Endothelial cell of umbilical vein (primary cell): ENCODE measurements around the gene CEP128. TPM values are rescaled to one million over a fixed set of nuclear protein-coding genes. Genes with fewer than 3 reads are reported as not detected.

Experiments used
- BruUV-seq: library from RNA; stranded (reverse); fragments of 400-500 nt; replicated peaks from 2 replicates; lab custom pipeline; 2021; lab: Mats Ljungman, UMichigan
- CTCF ChIA-PET: fragments of 300-600, 350-600 bp; sonication (Branson Sonifier 250); formaldehyde crosslinking; loops from one replicate; lab custom pipeline; 2021; ENCODE audit warnings: antibody characterized with exemption, inconsistent platforms; lab: Charles Lee
- POLR2A ChIA-PET: fragments of 300-600, 350-600 bp; sonication (Branson Sonifier 250); formaldehyde crosslinking; loops from one replicate; lab custom pipeline; 2021; ENCODE audit warnings: antibody characterized with exemption, inconsistent platforms; lab: Charles Lee
- DNase-seq: peaks from one replicate; pipeline ENCODE4 v3.0.0-alpha.2; 2011; ENCODE audit warnings: low read depth, low spot score
- FAIRE-seq: peaks from 2 replicates; lab custom pipeline; 2011; peaks lifted over from hg19 to GRCh38; lab: Jason Lieb, UNC
- H2AFZ ChIP-seq: 2 replicates; pipeline ENCODE4 v1.6.0; 2012; ENCODE audit warnings: low read depth, low read length, control low read depth, inconsistent platforms
- H3K27ac ChIP-seq: 2 replicates; pipeline ENCODE4 v1.5.1; 2011; ENCODE audit warnings: low read depth, mild to moderate bottlenecking, control low read depth, low read length, moderate library complexity; ENCODE audit not compliant: insufficient read depth
- H3K27me3 ChIP-seq, 2 experiments: 2 replicates each; pipeline versions ENCODE4 v1.6.0 to v1.6.1; 2011; ENCODE audit warnings: low read length in 2 of 2, mixed read lengths in 1 of 2; ENCODE audit not compliant: control insufficient read depth in 2 of 2, insufficient read depth in 2 of 2
- H3K36me3 ChIP-seq, 2 experiments: 2 replicates in 1 of 2; 3 replicates in 1 of 2; pipeline ENCODE4 v1.5.1; 2011; ENCODE audit warnings: low read length in 2 of 2, mild to moderate bottlenecking in 1 of 2, moderate library complexity in 1 of 2; ENCODE audit not compliant: control insufficient read depth in 2 of 2, insufficient read depth in 2 of 2; ENCODE audit errors: extremely low read depth in 1 of 2
- H3K4me1 ChIP-seq: 3 replicates; pipeline ENCODE4 v1.5.1; 2011; ENCODE audit warnings: mild to moderate bottlenecking, low read length; ENCODE audit not compliant: control insufficient read depth, insufficient read depth; ENCODE audit errors: extremely low read depth
- H3K4me2 ChIP-seq: 2 replicates; pipeline ENCODE4 v1.6.1; 2011; ENCODE audit warnings: low read length, control low read depth, mixed read lengths; ENCODE audit not compliant: insufficient read depth
- H3K4me3 ChIP-seq, 3 experiments: fragments of 200-600 bp in 1 of 3; sonication (generic), shearing (Covaris generic) in 1 of 3; replicated peaks in 1 of 3; 2 replicates each; pipeline ENCODE4 v1.5.1; 2011 to 2016; ENCODE audit warnings: control low read depth in 3 of 3, low read length in 3 of 3, mild to moderate bottlenecking in 2 of 3, inconsistent platforms in 1 of 3, low read depth in 1 of 3, moderate library complexity in 1 of 3; ENCODE audit not compliant: insufficient read depth in 1 of 3
- H3K79me2 ChIP-seq: 2 replicates; pipeline ENCODE4 v1.6.0; 2012; ENCODE audit warnings: low read length, inconsistent platforms; ENCODE audit not compliant: control insufficient read depth, insufficient read depth
- H3K9ac ChIP-seq: replicated peaks from 2 replicates; pipeline ENCODE3; 2011; ENCODE audit warnings: low read length, control low read depth; ENCODE audit not compliant: insufficient read depth; ENCODE audit errors: extremely low read depth
- H3K9me1 ChIP-seq: replicated peaks from 3 replicates; pipeline ENCODE4 v1.6.0; 2011; ENCODE audit warnings: mild to moderate bottlenecking, low read length; ENCODE audit not compliant: control insufficient read depth, insufficient read depth; ENCODE audit errors: extremely low read depth
- H3K9me3 ChIP-seq: replicated peaks from 2 replicates; pipeline ENCODE4 v1.5.1; 2012; ENCODE audit warnings: low read length, inconsistent platforms; ENCODE audit not compliant: control insufficient read depth, insufficient read depth
- H4K20me1 ChIP-seq: replicated peaks from 2 replicates; pipeline ENCODE3; 2011; ENCODE audit warnings: mild to moderate bottlenecking, low read length; ENCODE audit not compliant: control insufficient read depth, insufficient read depth; ENCODE audit errors: extremely low read depth
- EZH2 ChIP-seq: IDR thresholded peaks from 2 replicates; pipeline ENCODE4 v1.6.1; 2012; ENCODE audit warnings: borderline replicate concordance, low read depth, mild to moderate bottlenecking, moderate library complexity, low read length, inconsistent platforms; ENCODE audit not compliant: severe bottlenecking
- GATA2 ChIP-seq: IDR thresholded peaks from 2 replicates; pipeline ENCODE4 v1.7.0; 2011; ENCODE audit warnings: low read depth, mild to moderate bottlenecking, moderate library complexity, mixed read lengths, low read length; ENCODE audit not compliant: insufficient read length, insufficient read depth
- JUN ChIP-seq: IDR thresholded peaks from 2 replicates; pipeline ENCODE4 v1.6.1; 2011; ENCODE audit warnings: borderline replicate concordance, low read depth; ENCODE audit not compliant: insufficient read length, insufficient read depth
- MYC ChIP-seq: IDR thresholded peaks from one replicate; pipeline ENCODE4 v1.6.1; 2011; ENCODE audit warnings: mild to moderate bottlenecking, low read depth, low read length
- POLR2A ChIP-seq: IDR thresholded peaks from 2 replicates; pipeline ENCODE4 v1.6.1; 2012; ENCODE audit warnings: low read depth, mild to moderate bottlenecking, control low read depth, low read length
- POLR2AphosphoS5 ChIP-seq: IDR thresholded peaks from 2 replicates; pipeline ENCODE4 v1.6.1; 2012; ENCODE audit warnings: low read depth, mild to moderate bottlenecking, control low read depth, low read length, moderate library complexity; ENCODE audit not compliant: insufficient read depth
- dilution Hi-C: fragments of 300-500 bp; cut with MboI; formaldehyde crosslinking; loops from one replicate; pipeline ENCODE4 v1.15.0; 2019; ENCODE audit warnings: low sequenced_read_pairs; ENCODE audit not compliant: extremely low pct_ligation_motif_present
- intact Hi-C: fragments of 100-400 bp; cut with micrococcal nuclease; formaldehyde crosslinking; loops from one replicate; pipeline ENCODE4 v1.10.0; 2022
- polyA plus RNA-seq, 4 experiments: library from polyadenylated mRNA; depleted of rRNA in 3 of 4; stranded (reverse) in 3 of 4; unstranded in 1 of 4; fragments of >200 nt; gene quantifications; 2 replicates each; pipeline versions ENCODE4 v1.2.1 to v1.2.3, GENCODE V29; 2011 to 2012; ENCODE audit warnings: missing spikeins in 1 of 4
- total RNA-seq: library from RNA; stranded (reverse); gene quantifications from 2 replicates; pipeline ENCODE4 v1.2.3, GENCODE V29; 2021
- TF ChIP-seq, protein P1 (sequence below): IDR thresholded peaks from 2 replicates; pipeline ENCODE4 v1.6.1; 2011; ENCODE audit not compliant: insufficient read depth, insufficient read length
- TF ChIP-seq, protein P2 (sequence below), 2 donors: IDR thresholded peaks; 1 replicate in 1 of 2; 2 replicates in 1 of 2; pipeline ENCODE4 v1.5.1; 2011; ENCODE audit warnings: low read length in 2 of 2, mild to moderate bottlenecking in 2 of 2, moderate library complexity in 2 of 2, control low read depth in 1 of 2, inconsistent platforms in 1 of 2, low read depth in 1 of 2; ENCODE audit not compliant: insufficient read depth in 1 of 2; ENCODE audit errors: extremely low read depth in 1 of 2

The CEP128 gene
- total and polyA plus RNA-seq, 2 donors (not counting 3 experiments of a cell fraction or from before 2014, with no cell fraction given): 0.91 to 23.7 TPM

DNA sequence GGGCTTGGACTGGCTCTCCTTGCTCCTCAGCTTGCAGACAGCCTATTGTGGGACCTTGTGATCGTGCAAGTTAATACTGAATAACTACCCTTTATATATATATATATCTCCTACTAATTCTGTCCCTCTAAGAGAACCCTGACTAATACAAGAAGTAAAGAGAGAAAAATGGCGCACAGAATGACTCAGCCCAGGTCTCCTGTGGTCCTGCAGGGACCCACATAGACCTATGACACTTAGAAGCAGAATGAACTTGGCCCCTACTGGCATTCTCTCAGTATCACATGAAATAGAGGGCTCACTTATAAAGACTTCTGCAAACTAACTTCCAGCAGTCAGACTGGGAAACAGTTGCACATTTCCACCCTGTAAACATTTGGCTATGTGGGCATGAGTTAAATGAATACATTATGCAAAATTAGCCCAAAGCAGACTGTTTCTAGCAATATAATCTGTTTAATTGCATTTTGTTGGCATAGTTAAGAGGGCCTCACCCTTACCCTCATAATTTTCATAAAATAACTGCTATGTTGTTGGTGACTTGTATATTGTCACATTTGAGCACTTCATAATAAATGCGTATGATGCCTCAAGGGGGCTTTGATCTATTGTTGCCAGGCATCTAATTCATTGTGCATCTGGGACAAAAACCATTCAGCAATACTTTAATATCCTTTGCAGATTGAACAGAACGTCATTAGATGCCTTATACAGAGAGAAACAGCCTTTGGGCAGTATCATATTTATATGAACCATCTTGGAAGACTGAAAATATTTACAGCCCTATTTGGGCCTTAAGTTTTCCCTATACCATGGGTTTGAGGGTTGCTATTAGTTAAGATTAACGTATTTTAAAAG is 380.5 kb downstream of the CEP128 start:
- H4K20me1 ChIP-seq: no peaks in the 10 kb centered on the region
- no peaks in the 10 kb centered on the region for H3K9me1 ChIP-seq
- H3K27ac ChIP-seq: no peak overlapping the region
- H3K27me3 ChIP-seq: no peaks in the 10 kb centered on the region
- FAIRE-seq: no peak
- no peak overlapping the region for H2AFZ ChIP-seq
- TF ChIP-seq, protein P1, sequence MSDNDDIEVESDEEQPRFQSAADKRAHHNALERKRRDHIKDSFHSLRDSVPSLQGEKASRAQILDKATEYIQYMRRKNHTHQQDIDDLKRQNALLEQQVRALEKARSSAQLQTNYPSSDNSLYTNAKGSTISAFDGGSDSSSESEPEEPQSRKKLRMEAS: no peak
- TF ChIP-seq, protein P2, sequence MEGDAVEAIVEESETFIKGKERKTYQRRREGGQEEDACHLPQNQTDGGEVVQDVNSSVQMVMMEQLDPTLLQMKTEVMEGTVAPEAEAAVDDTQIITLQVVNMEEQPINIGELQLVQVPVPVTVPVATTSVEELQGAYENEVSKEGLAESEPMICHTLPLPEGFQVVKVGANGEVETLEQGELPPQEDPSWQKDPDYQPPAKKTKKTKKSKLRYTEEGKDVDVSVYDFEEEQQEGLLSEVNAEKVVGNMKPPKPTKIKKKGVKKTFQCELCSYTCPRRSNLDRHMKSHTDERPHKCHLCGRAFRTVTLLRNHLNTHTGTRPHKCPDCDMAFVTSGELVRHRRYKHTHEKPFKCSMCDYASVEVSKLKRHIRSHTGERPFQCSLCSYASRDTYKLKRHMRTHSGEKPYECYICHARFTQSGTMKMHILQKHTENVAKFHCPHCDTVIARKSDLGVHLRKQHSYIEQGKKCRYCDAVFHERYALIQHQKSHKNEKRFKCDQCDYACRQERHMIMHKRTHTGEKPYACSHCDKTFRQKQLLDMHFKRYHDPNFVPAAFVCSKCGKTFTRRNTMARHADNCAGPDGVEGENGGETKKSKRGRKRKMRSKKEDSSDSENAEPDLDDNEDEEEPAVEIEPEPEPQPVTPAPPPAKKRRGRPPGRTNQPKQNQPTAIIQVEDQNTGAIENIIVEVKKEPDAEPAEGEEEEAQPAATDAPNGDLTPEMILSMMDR (IDR thresholded peaks at IDR 0.05; ENCODE audit: extremely low read depth in 1 of 2, insufficient read depth in 1 of 2, low read depth in 1 of 2, low read length in 2 of 2): no peak
- TF ChIP-seq GATA2: no peak
- BruUV-seq: no TSS peak
- POLR2A ChIA-PET: no interaction called here
- H3K9me3 ChIP-seq: no peaks in the 10 kb centered on the region
- no peak overlapping the region for H3K4me3 ChIP-seq
- CTCF ChIA-PET: no interaction called here
- intact Hi-C loops (no loop called here), dilution Hi-C loops (no loop called here)
- DNase-seq: no peak
- no peak overlapping the region for H3K4me2 ChIP-seq
- H3K36me3 ChIP-seq: no peaks in the 10 kb centered on the region
- no peaks in the 10 kb centered on the region for H3K79me2 ChIP-seq
- H3K4me1 ChIP-seq: no peaks in the 10 kb centered on the region
- no peak overlapping the region for H3K9ac ChIP-seq

DNA sequence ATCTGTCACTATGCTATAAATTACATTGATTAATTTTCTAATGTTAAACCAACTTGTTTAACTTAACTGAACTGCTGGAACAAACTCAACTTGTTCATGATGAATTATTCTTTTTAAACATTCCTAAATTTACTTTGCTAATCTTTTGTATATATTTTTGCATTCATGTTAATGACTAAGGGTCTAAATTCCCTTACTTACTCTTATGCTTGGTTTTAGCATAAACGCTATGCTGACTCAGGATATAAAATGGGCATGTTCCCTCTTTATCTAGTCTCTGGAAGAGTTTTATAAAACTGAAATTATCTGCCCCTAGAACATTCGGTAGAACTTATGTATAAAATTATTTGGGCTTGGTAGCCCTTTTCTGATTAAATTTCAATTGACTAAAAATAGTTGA is 387.4 kb downstream of the CEP128 start:
- no peak for FAIRE-seq
- no TSS peak for BruUV-seq
- no peak overlapping the region for H3K9ac ChIP-seq
- no peak for TF ChIP-seq GATA2
- no peak for TF ChIP-seq EZH2
- TF ChIP-seq JUN: no peak
- TF ChIP-seq MYC: no peak
- no peak for TF ChIP-seq POLR2A
- no peak for TF ChIP-seq POLR2AphosphoS5
- POLR2A ChIA-PET: no interaction called here
- dilution Hi-C loops (no loop called here), intact Hi-C loops (no loop called here)
- H3K9me1 ChIP-seq: no peaks in the 10 kb centered on the region
- H3K27me3 ChIP-seq: no peaks in the 10 kb centered on the region
- no peak for DNase-seq
- H3K36me3 ChIP-seq: no peaks in the 10 kb centered on the region
- no peaks in the 10 kb centered on the region for H4K20me1 ChIP-seq
- H3K27ac ChIP-seq: no peak overlapping the region
- no peak overlapping the region for H3K4me2 ChIP-seq
- CTCF ChIA-PET: interaction anchor here (0.8 kb wide), 1 partner anchor 341 kb away, joined by 3 read pairs; no protein-coding TSS in a partner anchor
- H3K79me2 ChIP-seq: no peaks in the 10 kb centered on the region
- no peaks in the 10 kb centered on the region for H3K4me1 ChIP-seq
- H3K4me3 ChIP-seq: no peak overlapping the region
- H2AFZ ChIP-seq: no peak overlapping the region
- no peaks in the 10 kb centered on the region for H3K9me3 ChIP-seq
